ENCODE results near the gene MYO3B. TPM values are rescaled to one million over a fixed set of nuclear protein-coding genes. Genes with fewer than 3 reads are reported as not detected.

Gene MYO3B
- polyA plus RNA-seq, 1 donor (not counting 4 experiments of a cell fraction or from before 2014, with no cell fraction given), result 4.4 TPM

DNA sequence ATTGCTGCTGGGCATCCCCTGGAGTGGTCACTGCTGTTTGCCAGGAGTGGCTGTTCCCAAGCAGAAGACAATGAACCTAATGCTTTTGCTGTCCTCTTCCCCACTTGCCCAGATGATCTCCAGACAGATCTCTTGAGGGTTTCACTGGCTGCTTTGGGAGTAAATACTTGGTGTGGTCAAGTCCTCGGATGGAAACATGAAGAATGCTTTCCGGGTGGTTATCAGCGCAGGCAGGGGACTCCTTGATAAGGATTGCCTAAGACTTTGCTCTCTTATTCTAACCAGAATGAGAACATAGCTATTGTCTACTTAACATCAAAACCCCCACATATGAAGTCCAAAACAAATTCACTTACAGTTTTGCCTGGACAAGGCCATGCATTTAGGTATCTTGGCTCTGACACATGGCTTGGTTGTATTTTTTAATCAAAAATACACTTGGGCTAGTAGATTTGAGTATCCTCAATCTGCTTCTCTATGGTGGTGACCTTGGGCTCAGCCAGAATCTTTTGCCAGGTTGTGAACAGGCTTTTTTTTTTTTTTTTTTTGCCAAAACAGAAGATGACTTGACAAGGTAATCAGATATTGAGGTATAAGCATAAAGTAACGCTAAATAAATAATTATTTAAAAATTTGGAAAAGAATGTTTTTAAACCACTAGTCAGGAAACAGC, 34.8 kb upstream of the MYO3B start:
- H2AFZ ChIP-seq (ENCODE audit: control insufficient read depth, low read length), result no peak overlapping the region

GRCh38 chr2:170144761-170145160, 33.2 kb upstream of the MYO3B start:
- no peaks in the 10 kb centered on the region for H3K27me3 ChIP-seq (ENCODE audit: control insufficient read depth, extremely low read depth, insufficient read depth, low read length)
- no peak overlapping the region for H3K27ac ChIP-seq (ENCODE audit: control insufficient read depth, insufficient read depth, low read length)
- TF ChIP-seq CTCF (optimal IDR thresholded peaks at IDR 0.05 in 1 of 3, IDR thresholded peaks at IDR 0.05 in 1 of 3, conservative IDR thresholded peaks at IDR 0.05 in 1 of 3; ENCODE audit: extremely low read depth in 1 of 3, insufficient read depth in 2 of 3, low read length in 3 of 3) (no peak), EZH2 (IDR thresholded peaks at IDR 0.05; ENCODE audit: low read length) (no peak)
- H3K9ac ChIP-seq (ENCODE audit: control insufficient read depth, extremely low read depth, insufficient read depth, low read length), result no peak overlapping the region
- FAIRE-seq (no peak), DNase-seq (ENCODE audit: low read depth, low spot score) (no peak)
- dilution Hi-C loops (cut with MboI; ENCODE audit: extremely low pct_ligation_motif_present, low sequenced_read_pairs), result no loop called here
- no peaks in the 10 kb centered on the region for H3K9me1 ChIP-seq (ENCODE audit: control insufficient read depth, extremely low read depth, insufficient read depth, low read length)
- H3K4me2 ChIP-seq (ENCODE audit: control insufficient read depth, extremely low read depth, insufficient read depth, low read depth, low read length), result peak overlapping the region; percentile 26
- no peak overlapping the region for H3K4me3 ChIP-seq (ENCODE audit: control insufficient read depth in 2 of 3, extremely low read depth in 1 of 3, insufficient read depth in 2 of 3, low read depth in 1 of 3, low read length in 3 of 3)
- peaks cover 40% of the 10 kb centered on the region for H3K4me1 ChIP-seq (ENCODE audit: control insufficient read depth, extremely low read depth, insufficient read depth, low read length)
- H3K79me2 ChIP-seq (ENCODE audit: control insufficient read depth, insufficient read depth, low read length), result no peaks in the 10 kb centered on the region
- H2AFZ ChIP-seq (ENCODE audit: control insufficient read depth, low read length), result peak overlapping the region; percentile 31
- H3K9me3 ChIP-seq (ENCODE audit: control insufficient read depth, low read depth, low read length), result peaks cover 2% of the 10 kb centered on the region
- H3K36me3 ChIP-seq (ENCODE audit: control insufficient read depth in 2 of 2, extremely low read depth in 1 of 2, insufficient read depth in 2 of 2, low read length in 2 of 2), result no peaks in the 10 kb centered on the region
- no peaks in the 10 kb centered on the region for H4K20me1 ChIP-seq (ENCODE audit: control insufficient read depth, extremely low read depth, insufficient read depth, low read length)

More for the DNA sequence above, 34.8 kb upstream of the MYO3B start:
- Histone ChIP-seq H3K9me3 (ENCODE audit: control insufficient read depth, low read depth, low read length) (peaks cover 2% of the 10 kb centered on the region), H3K36me3 (ENCODE audit: control insufficient read depth in 2 of 2, extremely low read depth in 1 of 2, insufficient read depth in 2 of 2, low read length in 2 of 2) (no peaks in the 10 kb centered on the region), H3K27me3 (ENCODE audit: control insufficient read depth, extremely low read depth, insufficient read depth, low read length) (no peaks in the 10 kb centered on the region), H4K20me1 (ENCODE audit: control insufficient read depth, extremely low read depth, insufficient read depth, low read length) (no peaks in the 10 kb centered on the region), H3K4me3 (ENCODE audit: control insufficient read depth in 2 of 3, extremely low read depth in 1 of 3, insufficient read depth in 2 of 3, low read depth in 1 of 3, low read length in 3 of 3) (no peak overlapping the region), H3K27ac (ENCODE audit: control insufficient read depth, insufficient read depth, low read length) (no peak overlapping the region), H3K4me1 (ENCODE audit: control insufficient read depth, extremely low read depth, insufficient read depth, low read length) (peaks cover 35% of the 10 kb centered on the region), H3K9me1 (ENCODE audit: control insufficient read depth, extremely low read depth, insufficient read depth, low read length) (no peaks in the 10 kb centered on the region), H3K9ac (ENCODE audit: control insufficient read depth, extremely low read depth, insufficient read depth, low read length) (no peak overlapping the region), H3K4me2 (ENCODE audit: control insufficient read depth, extremely low read depth, insufficient read depth, low read depth, low read length) (no peak overlapping the region), H3K79me2 (ENCODE audit: control insufficient read depth, insufficient read depth, low read length) (no peaks in the 10 kb centered on the region)
- no peak for TF ChIP-seq EZH2 (IDR thresholded peaks at IDR 0.05; ENCODE audit: low read length)
- no peak for TF ChIP-seq CTCF (optimal IDR thresholded peaks at IDR 0.05 in 1 of 3, IDR thresholded peaks at IDR 0.05 in 1 of 3, conservative IDR thresholded peaks at IDR 0.05 in 1 of 3; ENCODE audit: extremely low read depth in 1 of 3, insufficient read depth in 2 of 3, low read length in 3 of 3)
- DNase-seq (ENCODE audit: low read depth, low spot score) (no peak), FAIRE-seq (no peak)
- dilution Hi-C loops (cut with MboI; ENCODE audit: extremely low pct_ligation_motif_present, low sequenced_read_pairs), result no loop called here
